Stimulated activated CD8-positive, alpha-beta memory T cell treated with anti-CD3 and anti-CD28 coated beads, Interleukin-2, amount 100 ng/mL, for 1 hour (primary cell): ENCODE data around the gene PCDHGB2.
"Not testable (repeated sequence)": the region's sequence is repeated elsewhere in the genome, so short reads cannot be mapped to it uniquely, and the experiment has no call there.

Source experiments
- DNase-seq, 2 donors: peaks; one replicate each; pipeline ENCODE4 v3.0.0-alpha.2; 2020; ENCODE audit warnings: low read depth in 2 of 2

The PCDHGB2 gene

DNA sequence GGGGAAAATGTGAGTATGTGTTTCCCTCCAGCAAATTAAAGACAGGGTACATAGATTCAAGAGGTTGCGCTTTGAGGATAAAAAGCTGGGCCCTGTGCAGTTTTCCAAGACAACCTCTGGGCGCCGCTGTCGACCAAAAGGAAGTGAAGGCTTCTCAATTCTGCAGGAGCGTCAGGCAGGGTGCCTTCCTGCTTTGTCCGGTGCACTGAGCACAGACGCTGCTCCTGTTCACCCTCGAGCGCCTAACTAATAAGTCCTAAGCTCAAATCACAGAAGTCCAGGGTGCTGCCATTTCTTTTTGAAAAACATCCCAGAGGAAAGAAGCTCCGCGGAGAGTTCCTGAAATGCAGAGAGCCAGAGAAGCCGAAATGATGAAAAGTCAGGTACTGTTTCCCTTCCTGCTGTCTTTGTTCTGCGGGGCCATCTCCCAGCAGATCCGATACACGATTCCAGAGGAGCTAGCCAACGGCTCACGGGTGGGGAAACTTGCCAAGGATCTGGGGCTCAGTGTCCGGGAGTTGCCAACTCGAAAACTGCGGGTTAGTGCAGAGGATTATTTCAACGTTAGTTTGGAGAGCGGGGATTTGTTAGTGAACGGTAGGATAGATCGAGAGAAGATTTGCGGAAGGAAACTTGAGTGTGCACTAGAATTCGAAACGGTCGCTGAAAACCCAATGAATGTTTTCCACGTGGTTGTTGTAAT lies 9.7 kb upstream of the PCDHGB2 start, which contains the start of gene PCDHGB1:
Gene PCDHGB1 (plus strand): TSS at position 183 of the 703 bp plus-strand sequence. CDS start 162 bp downstream, at position 345.
- DNase-seq = no peak

DNA sequence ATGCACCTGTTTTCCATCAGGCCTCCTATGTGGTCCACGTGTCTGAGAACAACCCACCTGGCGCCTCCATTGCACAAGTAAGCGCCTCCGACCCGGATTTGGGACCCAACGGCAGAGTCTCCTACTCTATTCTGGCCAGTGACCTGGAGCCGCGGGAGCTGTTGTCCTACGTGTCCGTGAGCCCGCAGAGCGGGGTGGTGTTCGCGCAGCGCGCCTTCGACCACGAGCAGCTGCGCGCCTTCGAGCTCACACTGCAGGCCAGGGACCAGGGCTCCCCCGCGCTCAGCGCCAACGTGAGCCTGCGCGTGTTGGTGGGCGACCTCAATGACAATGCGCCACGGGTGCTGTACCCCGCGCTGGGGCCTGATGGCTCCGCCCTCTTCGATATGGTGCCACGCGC lies 8.2 kb upstream of the PCDHGB2 start:
- no peak for DNase-seq

DNA sequence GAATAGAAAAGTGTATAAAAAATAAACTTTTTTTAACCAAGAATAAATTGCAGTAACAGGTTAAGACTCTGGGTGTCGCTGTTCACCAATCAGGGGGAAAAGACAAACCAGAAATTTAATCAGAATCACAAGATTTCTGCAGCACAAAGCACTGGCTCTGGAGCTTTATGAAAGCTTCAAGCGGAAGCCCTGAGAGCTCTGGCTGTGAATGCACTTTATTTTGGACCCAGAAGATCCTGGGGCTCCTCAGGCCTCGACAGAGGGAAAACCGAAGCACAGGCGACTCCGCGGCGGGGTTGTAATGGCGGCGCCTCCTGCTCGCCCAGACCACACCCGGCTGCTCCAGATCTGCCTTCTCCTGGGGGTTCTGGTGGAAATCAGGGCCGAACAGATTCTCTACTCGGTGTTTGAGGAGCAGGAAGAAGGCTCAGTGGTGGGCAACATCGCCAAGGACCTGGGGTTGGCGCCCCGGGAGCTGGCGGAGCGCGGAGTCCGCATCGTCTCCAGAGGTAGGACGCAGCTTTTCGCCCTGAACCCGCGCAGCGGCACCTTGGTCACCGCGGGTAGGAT lies 4.8 kb upstream of the PCDHGB2 start, which contains the start of gene PCDHGA4:
Gene PCDHGA4 (plus strand): TSS at position 122 of the 570 bp plus-strand sequence. CDS start 87 bp downstream, at position 209.
- DNase-seq = no peak

DNA sequence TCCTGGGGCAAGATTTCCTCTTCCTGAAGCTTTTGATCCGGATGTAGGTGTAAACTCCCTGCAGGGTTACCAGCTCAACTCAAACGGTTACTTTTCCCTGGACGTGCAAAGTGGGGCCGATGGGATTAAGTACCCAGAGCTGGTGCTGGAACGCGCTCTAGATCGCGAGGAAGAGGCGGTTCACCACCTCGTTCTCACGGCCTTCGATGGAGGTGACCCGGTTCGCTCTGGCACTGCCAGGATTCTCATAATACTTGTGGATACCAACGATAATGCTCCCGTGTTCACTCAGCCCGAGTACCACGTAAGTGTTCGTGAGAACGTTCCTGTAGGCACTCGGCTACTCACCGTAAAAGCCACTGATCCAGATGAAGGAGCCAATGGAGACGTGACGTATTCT lies 4.2 kb upstream of the PCDHGB2 start:
- DNase-seq = no peak

DNA sequence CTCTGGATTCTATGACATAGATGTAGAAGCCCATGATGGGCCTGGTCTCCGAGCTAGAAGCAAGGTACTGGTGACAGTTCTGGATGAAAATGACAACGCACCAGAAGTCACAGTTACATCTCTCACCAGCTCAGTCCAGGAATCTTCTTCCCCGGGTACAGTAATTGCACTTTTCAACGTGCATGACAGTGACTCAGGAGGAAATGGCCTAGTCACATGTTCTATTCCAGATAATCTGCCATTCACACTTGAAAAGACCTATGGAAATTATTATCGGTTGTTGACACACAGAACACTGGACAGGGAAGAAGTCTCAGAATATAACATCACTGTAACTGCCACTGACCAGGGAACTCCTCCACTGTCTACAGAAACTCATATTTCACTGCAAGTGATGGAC lies 3.7 kb upstream of the PCDHGB2 start:
- DNase-seq = no peak

DNA sequence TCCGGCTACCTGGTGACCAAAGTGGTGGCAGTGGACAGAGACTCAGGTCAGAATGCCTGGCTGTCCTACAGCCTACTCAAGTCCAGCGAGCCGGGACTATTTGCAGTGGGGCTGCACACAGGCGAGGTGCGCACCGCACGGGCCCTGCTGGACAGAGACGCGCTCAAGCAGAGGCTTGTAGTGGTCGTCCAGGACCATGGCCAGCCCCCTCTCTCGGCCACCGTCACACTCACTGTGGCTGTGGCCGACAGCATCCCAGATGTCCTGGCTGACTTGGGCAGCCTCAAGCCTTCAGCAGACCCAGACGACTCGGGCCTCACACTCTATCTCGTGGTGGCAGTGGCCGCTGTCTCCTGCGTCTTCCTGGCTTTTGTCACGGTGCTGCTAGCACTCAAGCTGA lies 2.8 kb upstream of the PCDHGB2 start:
- DNase-seq = no peak

DNA sequence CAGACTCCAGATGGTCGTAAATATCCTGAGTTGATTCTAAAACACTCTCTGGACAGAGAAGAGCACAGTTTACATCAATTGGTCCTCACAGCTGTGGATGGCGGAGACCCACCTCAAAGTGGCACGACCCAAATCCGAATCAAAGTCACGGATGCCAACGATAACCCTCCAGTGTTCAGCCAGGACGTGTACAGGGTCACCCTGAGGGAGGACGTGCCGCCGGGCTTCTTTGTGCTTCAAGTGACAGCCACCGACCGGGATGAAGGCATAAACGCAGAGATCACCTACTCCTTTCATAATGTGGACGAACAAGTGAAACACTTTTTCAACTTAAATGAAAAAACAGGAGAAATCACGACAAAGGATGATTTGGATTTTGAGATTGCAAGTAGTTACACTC lies 891 bp downstream of the PCDHGB2 start:
- no peak for DNase-seq

DNA sequence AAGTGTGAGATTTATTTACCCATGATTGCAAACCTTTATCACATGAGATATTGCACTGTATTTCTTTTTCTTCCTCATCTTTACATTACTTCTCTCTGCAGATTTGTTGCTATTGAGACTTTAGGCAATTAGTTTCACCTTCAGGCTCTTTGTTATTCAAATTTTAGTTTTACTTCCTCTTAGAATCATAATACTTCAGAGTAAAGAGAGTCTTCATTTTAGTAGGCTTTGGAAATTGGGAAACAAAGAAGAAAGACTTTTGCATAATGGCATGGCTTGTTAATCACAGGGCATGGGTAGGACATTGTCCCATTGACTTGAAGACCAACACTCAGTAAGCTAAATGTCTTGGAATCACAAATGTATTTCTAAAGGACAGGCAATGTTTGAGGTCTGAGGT lies 2.9 kb downstream of the PCDHGB2 start:
- DNase-seq = no peak

DNA sequence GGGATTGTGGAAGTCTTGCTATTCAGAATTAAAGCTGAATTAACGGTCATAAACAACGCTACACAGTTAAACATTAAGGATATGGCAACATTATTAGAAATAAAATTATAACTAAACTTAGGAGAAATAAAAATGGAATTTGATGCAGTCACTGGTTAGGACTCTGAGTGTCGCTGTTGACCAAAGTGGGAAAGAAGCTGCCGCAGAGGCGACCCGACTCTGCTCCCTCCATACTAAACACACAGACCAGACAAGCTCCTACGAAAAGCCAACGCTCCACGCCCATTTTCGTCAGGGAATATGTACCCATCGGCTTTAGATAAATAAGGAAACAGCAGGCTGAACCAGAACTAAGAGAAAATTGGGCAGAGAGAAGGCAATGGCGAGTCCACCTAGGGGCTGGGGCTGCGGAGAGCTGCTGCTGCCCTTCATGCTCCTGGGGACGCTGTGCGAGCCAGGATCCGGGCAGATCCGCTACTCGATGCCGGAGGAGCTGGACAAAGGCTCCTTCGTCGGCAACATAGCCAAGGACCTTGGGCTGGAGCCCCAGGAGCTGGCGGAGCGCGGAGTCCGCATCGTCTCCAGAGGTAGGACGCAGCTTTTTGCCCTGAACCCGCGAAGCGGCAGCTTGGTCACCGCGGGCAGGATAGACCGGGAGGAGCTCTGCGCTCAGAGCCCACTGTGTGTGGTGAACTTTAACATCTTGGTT lies 4.3 kb downstream of the PCDHGB2 start, which contains the start of gene PCDHGA5:
Gene PCDHGA5 (plus strand): TSS at position 211 of the 709 bp plus-strand sequence. CDS start 169 bp downstream, at position 380.
- DNase-seq = no peak

DNA sequence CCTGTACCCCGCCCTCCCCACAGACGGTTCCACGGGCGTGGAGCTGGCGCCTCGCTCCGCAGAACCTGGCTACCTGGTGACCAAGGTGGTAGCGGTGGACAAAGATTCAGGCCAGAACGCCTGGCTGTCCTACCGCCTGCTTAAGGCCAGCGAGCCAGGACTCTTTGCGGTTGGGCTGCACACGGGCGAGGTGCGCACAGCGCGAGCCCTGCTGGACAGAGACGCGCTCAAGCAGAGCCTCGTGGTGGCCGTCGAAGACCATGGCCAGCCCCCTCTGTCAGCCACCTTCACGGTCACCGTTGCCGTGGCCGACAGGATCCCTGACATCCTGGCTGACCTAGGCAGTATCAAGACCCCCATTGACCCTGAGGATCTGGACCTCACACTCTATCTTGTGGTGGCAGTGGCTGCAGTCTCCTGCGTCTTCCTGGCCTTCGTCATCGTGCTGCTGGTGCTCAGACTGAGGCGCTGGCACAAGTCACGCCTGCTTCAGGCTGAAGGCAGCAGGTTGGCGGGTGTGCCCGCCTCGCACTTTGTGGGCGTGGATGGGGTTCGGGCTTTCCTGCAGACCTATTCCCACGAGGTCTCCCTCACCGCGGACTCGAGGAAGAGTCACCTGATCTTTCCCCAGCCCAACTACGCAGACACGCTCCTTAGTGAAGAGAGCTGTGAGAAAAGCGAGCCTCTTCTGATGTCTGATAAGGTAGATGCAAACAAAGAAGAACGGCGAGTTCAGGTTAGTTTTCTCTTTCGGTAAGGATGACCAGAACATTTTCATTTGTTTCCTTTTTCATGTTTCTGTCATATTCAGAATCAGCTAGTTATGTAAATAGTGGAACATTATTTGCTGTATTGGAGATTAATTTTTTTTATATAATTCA lies 6.5 kb downstream of the PCDHGB2 start:
- DNase-seq = no peak

DNA sequence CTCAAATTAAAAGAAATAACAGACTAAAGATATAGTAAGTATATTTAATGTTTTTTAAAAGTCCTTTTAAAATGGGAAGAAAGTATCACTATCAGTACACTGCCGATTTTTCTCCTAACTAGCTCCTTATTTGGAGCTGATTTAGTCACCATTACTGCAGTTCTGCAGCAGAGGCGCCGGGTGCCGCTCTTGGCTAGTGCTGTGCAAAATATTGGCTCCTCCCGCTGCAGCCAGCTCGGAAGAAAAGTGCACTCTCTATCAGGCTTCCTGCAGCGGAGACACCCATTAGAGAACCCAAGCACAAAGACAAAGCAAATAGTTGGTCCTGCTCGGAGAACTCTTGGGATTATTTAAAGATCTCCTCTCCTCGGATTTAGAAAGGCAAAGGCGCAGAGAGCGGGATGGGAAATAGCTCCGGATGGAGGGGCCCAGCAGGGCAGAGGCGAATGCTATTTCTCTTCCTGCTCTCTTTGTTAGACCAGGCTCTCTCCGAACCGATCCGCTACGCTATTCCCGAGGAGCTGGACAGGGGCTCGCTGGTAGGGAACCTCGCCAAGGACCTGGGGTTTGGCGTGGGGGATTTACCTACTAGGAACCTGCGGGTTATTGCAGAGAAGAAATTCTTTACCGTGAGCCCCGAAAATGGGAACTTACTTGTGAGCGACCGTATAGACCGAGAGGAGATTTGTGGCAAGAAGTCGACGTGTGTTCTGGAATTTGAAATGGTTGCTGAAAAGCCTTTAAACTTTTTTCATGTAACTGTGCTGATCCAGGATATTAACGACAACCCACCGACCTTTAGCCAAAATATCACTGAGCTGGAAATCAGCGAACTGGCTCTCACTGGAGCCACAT lies 10.4 kb downstream of the PCDHGB2 start, which contains the start of gene PCDHGB3:
Gene PCDHGB3 (plus strand): TSS at position 249 of the 855 bp plus-strand sequence. CDS start 153 bp downstream, at position 402.
- DNase-seq = no peak

DNA sequence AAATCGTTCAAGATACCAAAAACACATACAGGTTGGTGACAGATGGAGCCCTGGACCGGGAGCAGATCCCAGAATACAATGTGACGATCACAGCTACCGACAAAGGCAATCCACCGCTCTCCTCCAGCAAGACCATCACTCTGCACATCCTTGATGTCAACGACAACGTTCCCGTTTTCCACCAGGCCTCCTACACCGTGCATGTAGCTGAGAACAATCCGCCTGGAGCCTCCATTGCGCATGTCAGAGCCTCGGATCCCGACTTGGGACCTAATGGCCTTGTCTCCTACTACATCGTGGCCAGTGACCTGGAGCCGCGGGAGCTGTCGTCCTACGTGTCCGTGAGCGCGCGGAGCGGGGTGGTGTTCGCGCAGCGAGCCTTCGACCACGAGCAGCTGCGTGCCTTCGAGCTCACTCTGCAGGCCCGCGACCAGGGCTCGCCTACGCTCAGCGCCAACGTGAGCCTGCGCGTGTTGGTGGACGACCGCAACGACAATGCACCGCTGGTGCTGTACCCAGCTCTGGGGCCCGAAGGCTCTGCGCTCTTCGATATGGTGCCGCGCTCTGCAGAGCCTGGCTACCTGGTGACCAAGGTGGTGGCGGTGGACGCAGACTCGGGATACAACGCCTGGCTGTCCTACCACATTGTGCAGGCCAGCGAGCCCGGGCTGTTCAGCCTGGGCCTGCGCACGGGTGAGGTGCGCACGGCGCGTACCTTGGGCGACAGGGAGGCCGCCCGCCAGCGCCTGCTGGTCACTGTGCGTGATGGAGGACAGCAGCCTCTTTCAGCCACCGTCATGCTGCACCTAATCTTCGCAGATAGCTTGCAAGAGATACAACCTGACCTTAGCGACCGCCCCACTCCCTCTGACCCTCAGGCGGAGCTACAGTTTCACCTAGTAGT lies 12.0 kb downstream of the PCDHGB2 start:
- no peak for DNase-seq

DNA sequence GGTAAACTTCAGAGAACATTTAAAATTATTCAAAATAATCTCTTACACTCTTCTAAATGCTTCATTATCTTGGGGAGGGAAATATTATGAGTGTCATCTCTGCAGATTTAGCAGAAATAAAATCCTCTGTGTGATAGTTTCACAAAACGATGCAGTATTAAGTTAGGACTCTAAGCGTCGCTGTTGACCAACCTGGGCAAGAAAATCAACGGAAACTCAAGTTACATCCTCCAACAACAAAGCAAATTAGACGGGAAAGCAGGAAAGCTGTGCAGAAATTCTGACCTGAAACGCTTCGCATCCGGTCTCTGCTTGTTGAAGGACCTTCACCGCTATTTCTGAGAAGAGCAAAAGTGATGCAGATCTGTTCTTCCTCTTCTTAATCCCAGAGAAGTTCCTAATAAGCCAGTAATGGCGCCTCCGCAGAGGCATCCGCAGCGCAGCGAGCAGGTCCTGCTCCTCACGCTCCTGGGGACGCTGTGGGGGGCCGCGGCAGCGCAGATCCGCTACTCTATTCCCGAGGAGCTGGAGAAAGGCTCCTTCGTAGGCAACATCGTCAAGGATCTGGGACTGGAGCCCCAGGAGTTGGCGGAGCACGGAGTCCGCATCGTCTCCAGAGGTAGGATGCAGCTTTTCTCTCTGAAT lies 14.0 kb downstream of the PCDHGB2 start, which contains the start of gene PCDHGA6:
Gene PCDHGA6 (plus strand): TSS at position 219 of the 645 bp plus-strand sequence. CDS start 193 bp downstream, at position 412.
- no peak for DNase-seq

DNA sequence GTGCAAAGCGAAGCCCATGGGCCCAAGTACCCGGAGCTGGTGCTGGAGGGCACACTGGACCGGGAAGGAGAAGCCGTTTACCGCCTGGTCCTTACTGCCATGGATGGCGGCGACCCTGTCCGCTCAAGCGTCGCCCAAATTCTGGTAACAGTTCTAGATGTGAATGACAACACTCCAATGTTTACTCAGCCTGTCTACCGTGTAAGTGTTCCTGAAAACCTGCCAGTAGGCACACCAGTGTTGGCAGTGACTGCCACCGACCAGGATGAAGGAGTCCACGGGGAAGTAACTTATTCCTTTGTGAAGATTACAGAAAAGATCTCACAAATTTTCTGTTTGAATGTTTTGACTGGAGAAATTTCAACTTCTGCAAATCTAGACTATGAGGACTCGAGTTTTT lies 14.8 kb downstream of the PCDHGB2 start:
- DNase-seq = no peak

DNA sequence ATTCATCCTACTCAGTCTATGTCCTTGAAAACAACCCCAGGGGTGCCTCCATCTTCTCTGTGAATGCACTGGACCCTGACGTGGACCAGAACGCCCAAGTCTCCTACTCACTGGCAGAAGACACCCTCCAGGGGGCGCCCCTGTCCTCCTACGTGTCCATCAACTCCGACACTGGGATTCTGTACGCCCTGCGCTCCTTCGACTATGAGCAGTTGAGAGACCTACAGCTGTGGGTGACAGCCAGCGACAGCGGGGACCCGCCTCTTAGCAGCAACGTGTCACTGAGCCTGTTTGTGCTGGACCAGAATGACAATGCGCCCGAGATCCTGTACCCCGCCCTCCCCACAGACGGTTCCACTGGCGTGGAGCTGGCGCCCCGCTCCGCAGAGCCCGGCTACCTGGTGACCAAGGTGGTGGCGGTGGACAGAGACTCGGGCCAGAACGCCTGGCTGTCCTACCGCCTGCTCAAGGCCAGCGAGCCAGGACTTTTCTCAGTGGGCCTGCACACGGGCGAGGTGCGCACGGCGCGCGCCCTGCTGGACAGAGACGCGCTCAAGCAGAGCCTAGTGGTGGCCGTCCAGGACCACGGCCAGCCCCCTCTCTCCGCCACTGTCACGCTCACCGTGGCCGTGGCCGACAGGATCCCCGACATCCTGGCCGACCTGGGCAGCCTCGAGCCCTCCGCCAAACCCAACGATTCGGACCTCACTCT lies 15.8 kb downstream of the PCDHGB2 start:
- not testable (repeated sequence) for DNase-seq

DNA sequence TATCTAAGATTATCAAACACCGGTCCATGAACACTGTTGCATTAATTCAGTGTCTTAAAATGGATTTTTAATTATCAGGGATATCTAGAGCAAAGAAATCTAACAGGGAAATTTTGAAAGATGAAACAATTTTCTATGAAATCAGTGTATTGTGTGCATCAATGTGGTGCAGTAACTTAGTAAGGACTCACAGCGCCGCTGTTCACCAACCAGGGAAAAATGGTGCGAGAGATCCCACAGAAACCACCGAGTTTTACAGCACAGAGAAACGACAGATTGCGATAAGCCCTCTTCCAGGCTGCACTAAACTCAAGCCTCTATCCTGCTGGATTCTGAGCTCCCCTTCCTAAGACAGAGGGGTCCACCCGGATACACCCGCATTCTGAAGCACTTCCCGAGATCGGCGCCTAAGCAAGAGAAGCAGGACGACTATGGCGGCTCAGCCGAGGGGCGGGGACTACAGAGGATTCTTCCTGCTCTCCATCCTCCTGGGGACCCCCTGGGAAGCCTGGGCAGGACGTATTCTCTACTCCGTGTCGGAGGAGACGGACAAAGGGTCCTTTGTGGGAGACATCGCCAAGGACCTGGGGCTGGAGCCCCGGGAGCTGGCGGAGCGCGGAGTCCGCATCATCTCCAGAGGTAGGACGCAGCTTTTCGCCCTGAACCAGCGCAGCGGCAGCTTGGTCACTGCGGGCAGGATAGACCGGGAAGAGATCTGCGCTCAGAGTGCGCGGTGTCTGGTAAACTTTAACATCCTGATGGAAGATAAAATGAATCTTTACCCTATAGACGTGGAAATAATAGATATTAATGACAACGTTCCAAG lies 22.9 kb downstream of the PCDHGB2 start, which contains the start of gene PCDHGA7:
Gene PCDHGA7 (plus strand): TSS at position 274 of the 826 bp plus-strand sequence. CDS start 158 bp downstream, at position 432.
- no peak for DNase-seq

DNA sequence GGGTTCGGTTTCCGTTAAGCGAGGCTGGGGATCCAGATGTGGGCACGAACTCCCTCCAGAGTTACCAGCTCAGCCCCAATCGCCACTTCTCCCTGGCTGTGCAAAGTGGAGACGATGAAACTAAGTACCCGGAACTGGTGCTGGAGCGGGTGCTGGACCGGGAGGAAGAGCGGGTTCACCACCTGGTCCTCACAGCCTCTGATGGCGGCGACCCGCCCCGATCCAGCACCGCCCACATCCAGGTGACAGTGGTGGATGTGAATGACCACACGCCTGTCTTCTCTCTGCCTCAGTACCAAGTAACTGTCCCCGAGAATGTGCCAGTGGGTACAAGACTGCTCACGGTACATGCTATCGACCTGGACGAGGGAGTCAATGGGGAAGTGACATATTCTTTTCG lies 23.6 kb downstream of the PCDHGB2 start:
- DNase-seq = no peak
